OCI-LY1 (cell line): ENCODE data around the gene PDE4D.

Experiments
- CTCF ChIP-seq: fragments of 200-600 bp; sonication (generic), shearing (Covaris generic); IDR thresholded peaks from 2 replicates; pipeline ENCODE4 v1.5.1; 2017; ENCODE audit warnings: mild to moderate bottlenecking, antibody characterized with exemption, low read length, moderate library complexity, mixed read lengths
- EZH2 ChIP-seq: fragments of 200-600 bp; sonication (generic), shearing (Covaris generic); IDR thresholded peaks from 2 replicates; pipeline ENCODE4 v1.8.0; 2017; ENCODE audit warnings: borderline replicate concordance, mixed run types, mild to moderate bottlenecking, antibody characterized with exemption, low read length, moderate library complexity, mixed read lengths

GRCh38 chr5:58988938-58989337, 904.6 kb downstream of the PDE4D start:
- no peak for TF ChIP-seq CTCF
- no peak for TF ChIP-seq EZH2
